GM18505 (cell line): ENCODE measurements around the gene RAD1.

Experiments
- ATAC-seq: cut with Tn5 transposase; IDR thresholded peaks from one replicate; pipeline ENCODE4 v1.9.1; 2021; ENCODE audit not compliant: unreplicated experiment
- POLR2A ChIP-seq: IDR thresholded peaks from 4 replicates; pipeline ENCODE4 v1.6.1; 2011; ENCODE audit warnings: borderline replicate concordance; ENCODE audit not compliant: insufficient read depth, insufficient read length; ENCODE audit errors: extremely low read depth

The RAD1 gene

GRCh38 chr5:34915139-34915855 lies at the start of gene RAD1, which contains the start of gene BRIX1:
Gene RAD1 (minus strand): TSS chr5:34915504. CDS start chr5:34914892, 612 bp downstream.
Gene BRIX1 (plus strand): TSS chr5:34915711. CDS start chr5:34915739, 28 bp downstream.
- ATAC-seq: peak; percentile 98

GRCh38 chr5:34959323-34959722 lies 44.0 kb upstream of the RAD1 start:
- ATAC-seq: peak; percentile 48
- no peak for TF ChIP-seq POLR2A

More at GRCh38 chr5:34915139-34915855, at the start of gene RAD1, which contains the start of gene BRIX1:
- peak; percentile 80 for TF ChIP-seq POLR2A

GRCh38 chr5:34957857-34958690 lies 42.8 kb upstream of the RAD1 start:
- ATAC-seq: no peak

GRCh38 chr5:34957321-34957720 lies 42.0 kb upstream of the RAD1 start:
- no peak for TF ChIP-seq POLR2A
- ATAC-seq: no peak

More at GRCh38 chr5:34957857-34958690, 42.8 kb upstream of the RAD1 start:
- TF ChIP-seq POLR2A: no peak

GRCh38 chr5:34944460-34945047 lies 29.2 kb upstream of the RAD1 start:
- no peak for ATAC-seq
- no peak for TF ChIP-seq POLR2A

- no peak for TF ChIP-seq POLR2A
- no peak for ATAC-seq
Measured at GRCh38 chr5:34944044-34944443, 28.7 kb upstream of the RAD1 start.

- no peak for TF ChIP-seq POLR2A
- no peak for ATAC-seq
Measured at GRCh38 chr5:34941936-34942335, 26.6 kb upstream of the RAD1 start.

- TF ChIP-seq POLR2A: no peak
- no peak for ATAC-seq
Measured at GRCh38 chr5:34932947-34933346, 17.6 kb upstream of the RAD1 start.

- no peak for ATAC-seq
- TF ChIP-seq POLR2A: no peak
Measured at GRCh38 chr5:34930870-34931269, 15.6 kb upstream of the RAD1 start.

- TF ChIP-seq POLR2A: no peak
- ATAC-seq: no peak
Measured at GRCh38 chr5:34930462-34930844, 15.1 kb upstream of the RAD1 start.

GRCh38 chr5:34929720-34930461 lies 14.6 kb upstream of the RAD1 start:
- TF ChIP-seq POLR2A: peak; percentile 79
- ATAC-seq: peak; percentile 78

GRCh38 chr5:34929134-34929719 lies 13.9 kb upstream of the RAD1 start, which contains the start of gene DNAJC21:
Gene DNAJC21 (plus strand): TSS chr5:34929559. CDS start chr5:34929820, 261 bp downstream.
- TF ChIP-seq POLR2A: no peak
- ATAC-seq: peak; percentile 89
